A549 (cell line): Measurements from ENCODE around the gene IL9. TPM values are rescaled to one million over a fixed set of nuclear protein-coding genes. Genes with fewer than 3 reads are reported as not detected.

Source experiments
- ATAC-seq, 2 experiments: fragments of 200-7000 bp in 1 of 2; fragments of >200 bp in 1 of 2; cut with Nextera tagmentation in 1 of 2; cut with Tn5 transposase in 1 of 2; 3 replicates each; pipeline versions ENCODE4 v1.8.0 to v1.9.1; 2018 to 2020; ENCODE audit warnings: mild to moderate bottlenecking in 1 of 2, moderate library complexity in 1 of 2
- CTCF ChIA-PET: fragments of 300-600 bp; sonication (Branson Sonifier 250); formaldehyde crosslinking; extraction: SDS; loops from one replicate; lab custom pipeline; 2021; ENCODE audit warnings: antibody characterized with exemption, inconsistent platforms; lab: Yijun Ruan, JAX
- POLR2A ChIA-PET: fragments of 350-600 bp; formaldehyde crosslinking; extraction: SDS; loops from one replicate; lab custom pipeline; 2021; ENCODE audit warnings: antibody characterized with exemption, inconsistent platforms; lab: Yijun Ruan, JAX
- DNase-seq, 2 experiments: peaks; one replicate each; pipeline versions ENCODE4 v3.0.0 to v3.0.0-alpha.2; 2011 to 2016; ENCODE audit warnings: low read depth in 1 of 2, low spot score in 1 of 2
- FAIRE-seq: peaks from 2 replicates; lab custom pipeline; 2011; peaks lifted over from hg19 to GRCh38; lab: Jason Lieb, UNC
- H3K27ac ChIP-seq, 2 experiments: fragments of >200 bp; sonication (Bioruptor Twin); formaldehyde crosslinking; 3 replicates each; pipeline ENCODE4 v1.5.1; 2016 to 2017
- H3K4me1 ChIP-seq: fragments of >200 bp; sonication (Bioruptor Twin); formaldehyde crosslinking; 3 replicates; pipeline ENCODE4 v1.6.1; 2016
- H3K4me2 ChIP-seq: fragments of >200 bp; sonication (Bioruptor Twin); formaldehyde crosslinking; 3 replicates; pipeline ENCODE4 v1.6.1; 2016
- H3K4me3 ChIP-seq: fragments of >200 bp; sonication (Bioruptor Twin); formaldehyde crosslinking; 3 replicates; pipeline ENCODE4 v1.5.1; 2016
- H3K9me3 ChIP-seq: fragments of >200 bp; sonication (Bioruptor Twin); formaldehyde crosslinking; 3 replicates; pipeline ENCODE4 v1.6.1; 2016
- BCL3 ChIP-seq: fragments of >200 bp; sonication (Bioruptor Twin); formaldehyde crosslinking; IDR thresholded peaks from 3 replicates; pipeline ENCODE4 v1.6.1; 2016
- BHLHE40 ChIP-seq: IDR thresholded peaks from 2 replicates; pipeline ENCODE4 v1.6.1; 2012; ENCODE audit warnings: low read depth, low read length, inconsistent platforms
- CBX8 ChIP-seq: fragments of 200-600 bp; sonication (generic); IDR thresholded peaks from 2 replicates; pipeline ENCODE4 v1.6.1; 2016
- E2F6 ChIP-seq: IDR thresholded peaks from 2 replicates; pipeline ENCODE4 v1.6.1; 2012; ENCODE audit warnings: low read depth, borderline replicate concordance
- EHMT2 ChIP-seq: fragments of 200-600 bp; sonication (generic); IDR thresholded peaks from 2 replicates; pipeline ENCODE4 v1.6.1; 2016; ENCODE audit warnings: antibody characterized with exemption, low read depth, mild to moderate bottlenecking, moderate library complexity
- ESRRA ChIP-seq: fragments of 150-350 bp; IDR thresholded peaks from 2 replicates; pipeline ENCODE4 v1.6.1; 2014; ENCODE audit warnings: mild to moderate bottlenecking, low read length, borderline replicate concordance
- FOSL2 ChIP-seq, 2 experiments: fragments of 450-650 bp in 1 of 2; fragments of >200 bp in 1 of 2; sonication (Bioruptor Twin) in 1 of 2; formaldehyde crosslinking; IDR thresholded peaks; 2 replicates each; pipeline versions ENCODE4 v1.5.0 to v1.6.1; 2016 to 2020; ENCODE audit warnings: mild to moderate bottlenecking in 1 of 2, moderate library complexity in 1 of 2
- HEYL ChIP-seq: fragments of 250-450 bp; sonication (Bioruptor Pico); IDR thresholded peaks from 2 replicates; pipeline ENCODE4 v1.8.0; 2021; ENCODE audit warnings: mild to moderate bottlenecking, moderate library complexity
- HOXB13 ChIP-seq: fragments of 250-450 bp; sonication (Bioruptor Pico); IDR thresholded peaks from 2 replicates; pipeline ENCODE4 v1.5.0; 2020; ENCODE audit warnings: low read depth, mild to moderate bottlenecking, moderate library complexity
- JUNB ChIP-seq: fragments of >200 bp; sonication (Bioruptor Twin); formaldehyde crosslinking; IDR thresholded peaks from 2 replicates; pipeline ENCODE4 v1.6.1; 2016
- KDM1A ChIP-seq: fragments of 200-600 bp; sonication (generic); IDR thresholded peaks from 2 replicates; pipeline ENCODE4 v1.6.1; 2016; ENCODE audit warnings: low read depth, mild to moderate bottlenecking
- MAFK ChIP-seq: fragments of 450-650 bp; IDR thresholded peaks from 2 replicates; pipeline ENCODE4 v1.6.1; 2014; ENCODE audit not compliant: partially characterized antibody
- MAZ ChIP-seq: fragments of 150-350 bp; IDR thresholded peaks from 2 replicates; pipeline ENCODE4 v1.6.1; 2014; ENCODE audit warnings: antibody characterized with exemption, low read depth, low read length, borderline replicate concordance
- NFE2L2 ChIP-seq: fragments of 150-350 bp; conservative IDR thresholded peaks from 2 replicates; pipeline ENCODE4 v1.6.1; 2014; ENCODE audit warnings: low read length
- NPAS2 ChIP-seq: fragments of 250-450 bp; sonication (Bioruptor Pico); IDR thresholded peaks from 2 replicates; pipeline ENCODE4 v1.8.0; 2022; ENCODE audit warnings: mild to moderate bottlenecking, moderate library complexity, borderline replicate concordance
- NR3C1 ChIP-seq: fragments of >200 bp; sonication (Bioruptor Twin); formaldehyde crosslinking; IDR thresholded peaks from 3 replicates; pipeline ENCODE4 v1.6.1; 2017
- POLR2A ChIP-seq: IDR thresholded peaks from 2 replicates; pipeline ENCODE4 v1.6.1; 2012; ENCODE audit warnings: mild to moderate bottlenecking, low read length
- RAD21 ChIP-seq, 2 experiments: fragments of >200 bp in 1 of 2; sonication (Bioruptor Twin) in 1 of 2; formaldehyde crosslinking in 1 of 2; IDR thresholded peaks in 1 of 2; conservative IDR thresholded peaks in 1 of 2; 2 replicates in 1 of 2; 3 replicates in 1 of 2; pipeline ENCODE4 v1.6.1; 2012 to 2018; ENCODE audit warnings: inconsistent platforms in 1 of 2
- RARB ChIP-seq: fragments of 250-450 bp; sonication (Bioruptor Pico); IDR thresholded peaks from 2 replicates; pipeline ENCODE4 v1.8.0; 2021; ENCODE audit warnings: mild to moderate bottlenecking, moderate library complexity
- RFX5 ChIP-seq: fragments of 450-650 bp; IDR thresholded peaks from 2 replicates; pipeline ENCODE4 v1.7.1; 2014; ENCODE audit warnings: antibody characterized with exemption, mild to moderate bottlenecking, moderate library complexity
- RNF2 ChIP-seq: fragments of 200-600 bp; sonication (generic); IDR thresholded peaks from 2 replicates; pipeline ENCODE4 v1.6.1; 2016; ENCODE audit warnings: low read depth, mild to moderate bottlenecking, antibody characterized with exemption, moderate library complexity, borderline replicate concordance
- SMC3 ChIP-seq: fragments of >200 bp; sonication (Bioruptor Twin); formaldehyde crosslinking; IDR thresholded peaks from 3 replicates; pipeline ENCODE4 v1.6.1; 2018; ENCODE audit warnings: inconsistent platforms
- TFCP2L1 ChIP-seq: fragments of 250-450 bp; sonication (Bioruptor Pico); IDR thresholded peaks from 2 replicates; pipeline ENCODE4 v1.5.0; 2021; ENCODE audit warnings: mild to moderate bottlenecking
- TP53 ChIP-seq: fragments of 250-450 bp; sonication (Bioruptor Pico); IDR thresholded peaks from 2 replicates; pipeline ENCODE4 v1.5.0; 2021; ENCODE audit warnings: mild to moderate bottlenecking, moderate library complexity
- USF2 ChIP-seq: fragments of 450-650 bp; IDR thresholded peaks from 2 replicates; pipeline ENCODE4 v1.6.1; 2014; ENCODE audit warnings: antibody characterized with exemption
- ZC3H11A ChIP-seq: fragments of 450-650 bp; IDR thresholded peaks from 2 replicates; pipeline ENCODE4 v1.6.1; 2014; ENCODE audit warnings: antibody characterized with exemption, mild to moderate bottlenecking
- ZFP36 ChIP-seq: fragments of 450-650 bp; IDR thresholded peaks from 2 replicates; pipeline ENCODE4 v1.6.1; 2014; ENCODE audit warnings: borderline replicate concordance; ENCODE audit not compliant: partially characterized antibody
- ZNF302 ChIP-seq: fragments of 250-450 bp; sonication (Bioruptor Pico); IDR thresholded peaks from 2 replicates; pipeline ENCODE4 v1.9.0; 2021; ENCODE audit warnings: inconsistent platforms, mild to moderate bottlenecking, moderate library complexity
- ZSCAN20 ChIP-seq: fragments of 250-450 bp; sonication (Bioruptor Pico); IDR thresholded peaks from 2 replicates; pipeline ENCODE4 v1.8.0; 2022; ENCODE audit warnings: mild to moderate bottlenecking, moderate library complexity
- WGBS: methylation state at CpG from one replicate; pipeline ENCODE4 v1.1.6; 2017; ENCODE audit errors: missing lambda C conversion rate; 5-methylcytosine and 5-hydroxymethylcytosine counted together
- polyA plus RNA-seq, 4 experiments: library from polyadenylated mRNA; depleted of rRNA in 3 of 4; stranded (reverse); fragments of >200 nt; fragmentation: RNase III in 1 of 4; extraction: RNeasy Plus Mini Kit Qiagen cat#74134 plus additional on column Dnase treatment in 1 of 4; gene quantifications; 2 replicates in 3 of 4; 3 replicates in 1 of 4; pipeline ENCODE4 v1.2.3, GENCODE V29; 2011 to 2017

Gene IL9
- polyA plus RNA-seq, 2 of the 4 experiments (the other 2 are of a cell fraction), result not detected

- no peak for ATAC-seq
- POLR2A ChIA-PET, result no interaction called here
- WGBS, result 22% methylated on average over 3 of the region's 3 CpGs
- no peak overlapping the region for H3K27ac ChIP-seq
- TF ChIP-seq TFCP2L1 (CRISPR knock-in tag) (no peak), MAFK (no peak), ZNF302 (no peak), ZC3H11A (no peak), RAD21 (conservative IDR thresholded peaks at IDR 0.05 in 1 of 2, IDR thresholded peaks at IDR 0.05 in 1 of 2) (no peak), CBX8 (no peak), SMC3 (no peak)
- TF ChIP-seq, all 56 proteins: peak for 0
- Histone ChIP-seq H3K4me2 (no peak overlapping the region), H3K9me3 (no peaks in the 10 kb centered on the region), H3K4me3 (no peak overlapping the region), H3K4me1 (no peaks in the 10 kb centered on the region)
- CTCF ChIA-PET, result interaction anchor here (1.1 to 2.2 kb wide), 4 partner anchors 10 to 35 kb away, joined by 3 to 7 read pairs (median 3); partner anchors contain the start of gene SLC25A48
- FAIRE-seq (no peak), DNase-seq (no peak)
These were observed 25.7 kb downstream of the IL9 start for GRCh38 chr5:135869935-135870334.

DNA sequence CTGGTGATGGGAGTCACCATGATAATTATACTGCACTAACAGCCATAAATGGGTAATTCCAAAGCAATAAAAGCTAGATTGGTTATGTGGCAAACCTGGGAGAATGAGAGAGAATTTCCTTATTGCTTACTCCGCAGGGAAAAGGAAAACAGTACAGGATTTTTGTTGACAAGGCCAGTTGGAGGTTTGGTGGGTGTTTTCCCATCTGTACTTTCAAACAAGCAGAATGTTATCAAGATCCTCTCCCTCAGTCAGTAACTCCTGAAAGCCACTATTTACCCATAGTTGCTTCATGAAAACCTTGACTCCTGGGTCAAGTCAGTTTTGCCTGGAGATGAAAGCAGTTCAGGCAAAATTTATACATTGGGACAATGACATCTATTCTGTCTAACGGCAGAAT, 26.4 kb downstream of the IL9 start:
- no peak for DNase-seq
- POLR2A ChIA-PET, result no interaction called here
- no peak for ATAC-seq
- CTCF ChIA-PET, result interaction anchor here (1.0 to 2.2 kb wide), 4 partner anchors 11 to 30 kb away, joined by 3 to 7 read pairs (median 4); no protein-coding TSS in a partner anchor
- Histone ChIP-seq H3K4me2 (no peak overlapping the region), H3K4me1 (no peaks in the 10 kb centered on the region), H3K4me3 (no peak overlapping the region), H3K9me3 (no peaks in the 10 kb centered on the region), H3K27ac (no peak overlapping the region)
- WGBS, result 10% methylated on average over 2 of the region's 2 CpGs
- TF ChIP-seq RARB (CRISPR knock-in tag), result no peak
- TF ChIP-seq BCL3, result no peak
- TF ChIP-seq NPAS2 (CRISPR knock-in tag), result no peak
- no peak for TF ChIP-seq CBX8
- no peak for TF ChIP-seq E2F6
- no peak for TF ChIP-seq POLR2A
- no peak for TF ChIP-seq TP53
- TF ChIP-seq KDM1A, result no peak
- TF ChIP-seq RNF2, result no peak
- TF ChIP-seq ZFP36, result no peak
- no peak for TF ChIP-seq MAZ
- FAIRE-seq, result no peak

- Histone ChIP-seq H3K4me2 (no peak overlapping the region), H3K9me3 (no peaks in the 10 kb centered on the region), H3K27ac (no peak overlapping the region)
- WGBS, result 5% methylated on average over 2 of the region's 2 CpGs
- DNase-seq (no peak), ATAC-seq (no peak)
- ChIA-PET CTCF (interaction anchor here (1.0 to 1.1 kb wide), 4 partner anchors 10 to 31 kb away, joined by 3 to 5 read pairs (median 3); no protein-coding TSS in a partner anchor), POLR2A (no interaction called here)
- TF ChIP-seq HOXB13 (CRISPR knock-in tag), result no peak
- no peak for TF ChIP-seq JUNB
- TF ChIP-seq USF2, result no peak
- TF ChIP-seq NFE2L2, result no peak
- TF ChIP-seq ZSCAN20 (CRISPR knock-in tag), result no peak
- no peak for TF ChIP-seq KDM1A
- no peak for TF ChIP-seq BCL3
- TF ChIP-seq ESRRA, result no peak
- no peak for TF ChIP-seq ZFP36
- no peak for TF ChIP-seq EHMT2
- no peak for TF ChIP-seq RNF2
- no peak for TF ChIP-seq RARB (CRISPR knock-in tag)
- TF ChIP-seq RFX5, result no peak
- no peak for TF ChIP-seq BHLHE40
- no peak for TF ChIP-seq NR3C1
- TF ChIP-seq HEYL (CRISPR knock-in tag), result no peak
- no peak for TF ChIP-seq FOSL2 (IDR thresholded peaks at IDR 0.05)
- TF ChIP-seq FOSL2 (CRISPR knock-in tag; IDR thresholded peaks at IDR 0.05), result no peak
- no peak for TF ChIP-seq CBX8
- TF ChIP-seq, all 56 proteins: peak for 0
- Histone ChIP-seq H3K4me3 (no peak overlapping the region), H3K4me1 (no peaks in the 10 kb centered on the region)
- no peak for FAIRE-seq
These were observed 27.0 kb downstream of the IL9 start for GRCh38 chr5:135868681-135869080.
